A673 (cell line): Measurements from ENCODE around the gene SEMA4C. TPM values are rescaled to one million over a fixed set of nuclear protein-coding genes. Genes with fewer than 3 reads are reported as not detected.

Experiments
- BruUV-seq: library from RNA; stranded (reverse); fragments of 400-500 nt; replicated peaks from 2 replicates; lab custom pipeline; 2021; lab: Mats Ljungman, UMichigan
- CTCF ChIA-PET: fragments of 300-600 bp; sonication (Branson Sonifier 250); formaldehyde crosslinking; loops from one replicate; lab custom pipeline; 2022; ENCODE audit warnings: antibody characterized with exemption; lab: Charles Lee
- POLR2A ChIA-PET: fragments of 300-600 bp; sonication (Branson Sonifier 250); formaldehyde crosslinking; loops from one replicate; lab custom pipeline; 2022; ENCODE audit warnings: antibody characterized with exemption; ENCODE audit not compliant: low non-redundant PET; lab: Charles Lee
- DNase-seq: peaks from one replicate; pipeline ENCODE4 v3.0.0-alpha.2; 2015; ENCODE audit warnings: low spot score
- H3K27ac ChIP-seq: fragments of 200-600 bp; sonication (generic); 2 replicates; pipeline ENCODE4 v1.5.1; 2016; ENCODE audit warnings: mixed run types, low read depth, mild to moderate bottlenecking, mixed read lengths, antibody characterized with exemption, low read length; ENCODE audit not compliant: poor library complexity, severe bottlenecking
- H3K27me3 ChIP-seq: fragments of 200-600 bp; sonication (generic); replicated peaks from 2 replicates; pipeline ENCODE4 v1.6.1; 2017; ENCODE audit warnings: mixed run types, low read depth, mild to moderate bottlenecking, mixed read lengths, antibody characterized with exemption, low read length; ENCODE audit not compliant: insufficient read depth, poor library complexity
- H3K36me3 ChIP-seq: fragments of 200-600 bp; sonication (generic); 2 replicates; pipeline ENCODE4 v1.6.1; 2016; ENCODE audit warnings: mixed run types, mild to moderate bottlenecking, mixed read lengths, antibody characterized with exemption, low read length; ENCODE audit not compliant: insufficient read depth, poor library complexity, severe bottlenecking
- H3K4me1 ChIP-seq: fragments of 200-600 bp; sonication (generic); 2 replicates; pipeline ENCODE4 v1.6.1; 2017; ENCODE audit warnings: mixed run types, mild to moderate bottlenecking, mixed read lengths, antibody characterized with exemption, low read length; ENCODE audit not compliant: insufficient read depth, poor library complexity, severe bottlenecking
- H3K4me3 ChIP-seq: fragments of 200-600 bp; sonication (generic); 2 replicates; pipeline ENCODE4 v1.5.1; 2016; ENCODE audit warnings: low read depth, mixed run types, mild to moderate bottlenecking, mixed read lengths, low read length; ENCODE audit not compliant: poor library complexity, severe bottlenecking
- H3K9me3 ChIP-seq: fragments of 200-600 bp; sonication (generic); 2 replicates; pipeline ENCODE4 v1.6.1; 2016; ENCODE audit warnings: mixed run types, low read depth, mild to moderate bottlenecking, mixed read lengths, antibody characterized with exemption, low read length; ENCODE audit not compliant: poor library complexity, severe bottlenecking
- EZH2 ChIP-seq: fragments of 200-600 bp; sonication (generic); IDR thresholded peaks from 2 replicates; pipeline ENCODE4 v1.6.1; 2017; ENCODE audit warnings: borderline replicate concordance, low read depth, mild to moderate bottlenecking, mixed read lengths, antibody characterized with exemption, low read length; ENCODE audit not compliant: poor library complexity, severe bottlenecking
- intact Hi-C: fragments of 100-400 bp; cut with micrococcal nuclease; formaldehyde crosslinking; loops from one replicate; pipeline ENCODE4 v1.10.0; 2022; ENCODE audit not compliant: unreplicated experiment
- total RNA-seq: library from RNA; stranded (reverse); gene quantifications from 2 replicates; pipeline ENCODE4 v1.2.3, GENCODE V29; 2021
- TF ChIP-seq, protein P1 (sequence below): fragments of 300-800, 200-600 bp; sonication (generic); conservative IDR thresholded peaks from 2 replicates; pipeline ENCODE4 v1.5.1; 2017; ENCODE audit warnings: low read depth, mild to moderate bottlenecking, antibody characterized with exemption, low read length, moderate library complexity, mixed read lengths

The SEMA4C gene
- total RNA-seq, 1 experiment from 2014 or later: 33.3 TPM

DNA sequence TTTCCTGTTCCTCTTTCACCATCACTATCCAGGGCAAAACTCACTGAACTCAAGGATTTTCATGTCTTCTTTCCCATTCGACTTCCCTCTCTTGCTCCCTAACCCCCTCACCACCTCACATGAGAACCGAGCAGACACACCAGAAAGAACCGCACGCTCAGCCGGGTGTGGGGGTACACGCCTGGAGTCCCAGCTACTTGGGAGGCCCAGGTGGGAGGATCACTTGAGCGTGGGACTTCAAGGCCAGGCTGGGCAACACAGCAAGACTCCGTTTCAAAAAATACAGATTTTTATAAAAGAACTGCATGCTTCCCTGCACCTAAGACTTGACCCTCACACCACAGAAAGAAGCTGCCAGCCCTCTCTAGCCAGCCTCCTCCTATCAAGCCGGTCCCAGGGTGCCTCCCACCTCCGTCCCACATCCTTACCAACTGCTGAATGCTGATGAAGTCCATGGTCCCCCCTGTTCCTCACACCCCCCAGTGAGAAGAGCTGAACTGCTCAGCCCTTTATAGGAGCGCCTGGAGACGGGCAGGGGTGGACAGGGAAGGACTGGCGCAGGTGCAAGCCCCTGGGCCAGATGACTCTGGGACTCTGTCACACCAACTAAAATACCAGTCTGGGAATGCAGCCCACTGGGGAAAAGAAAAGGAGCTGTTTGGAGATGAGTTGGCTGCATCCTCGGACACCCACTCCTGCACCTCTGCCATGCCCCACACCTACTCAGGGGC is 26.2 kb downstream of the SEMA4C start, which contains the start of gene ANKRD23:
TSS of gene ANKRD23 (minus strand) at position 484 of the 731 bp plus-strand sequence. CDS start at position 455, 29 bp downstream.
- BruUV-seq: no TSS peak
- TF ChIP-seq, protein P1, sequence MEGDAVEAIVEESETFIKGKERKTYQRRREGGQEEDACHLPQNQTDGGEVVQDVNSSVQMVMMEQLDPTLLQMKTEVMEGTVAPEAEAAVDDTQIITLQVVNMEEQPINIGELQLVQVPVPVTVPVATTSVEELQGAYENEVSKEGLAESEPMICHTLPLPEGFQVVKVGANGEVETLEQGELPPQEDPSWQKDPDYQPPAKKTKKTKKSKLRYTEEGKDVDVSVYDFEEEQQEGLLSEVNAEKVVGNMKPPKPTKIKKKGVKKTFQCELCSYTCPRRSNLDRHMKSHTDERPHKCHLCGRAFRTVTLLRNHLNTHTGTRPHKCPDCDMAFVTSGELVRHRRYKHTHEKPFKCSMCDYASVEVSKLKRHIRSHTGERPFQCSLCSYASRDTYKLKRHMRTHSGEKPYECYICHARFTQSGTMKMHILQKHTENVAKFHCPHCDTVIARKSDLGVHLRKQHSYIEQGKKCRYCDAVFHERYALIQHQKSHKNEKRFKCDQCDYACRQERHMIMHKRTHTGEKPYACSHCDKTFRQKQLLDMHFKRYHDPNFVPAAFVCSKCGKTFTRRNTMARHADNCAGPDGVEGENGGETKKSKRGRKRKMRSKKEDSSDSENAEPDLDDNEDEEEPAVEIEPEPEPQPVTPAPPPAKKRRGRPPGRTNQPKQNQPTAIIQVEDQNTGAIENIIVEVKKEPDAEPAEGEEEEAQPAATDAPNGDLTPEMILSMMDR: no peak
- TF ChIP-seq EZH2: no peak
- POLR2A ChIA-PET: interaction anchor here (0.5 kb wide), 1 partner anchor 11 kb away, joined by 5 read pairs; no protein-coding TSS in a partner anchor

DNA sequence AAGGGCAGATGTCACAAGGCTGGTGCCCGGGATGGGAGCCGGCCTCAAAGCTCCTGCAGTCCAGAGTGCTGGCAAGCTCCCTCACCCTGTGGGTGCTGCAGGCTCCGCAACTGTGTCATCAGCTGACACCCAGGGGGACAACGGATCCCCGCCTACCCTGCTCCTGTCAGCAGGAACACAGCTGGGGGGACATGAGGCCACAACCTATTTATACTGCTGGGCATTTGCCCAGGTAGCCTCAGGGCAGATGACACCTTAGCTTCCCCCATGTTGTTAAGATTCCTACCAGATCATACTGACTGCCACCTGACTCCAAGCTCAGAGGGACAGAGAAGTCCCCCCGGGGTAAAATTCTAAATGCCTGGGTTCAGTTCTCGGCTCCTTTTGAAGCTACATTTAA is 27.3 kb downstream of the SEMA4C start:
- no peak overlapping the region for H3K4me3 ChIP-seq
- DNase-seq: no peak
- no TSS peak for BruUV-seq
- H3K4me1 ChIP-seq: no peaks in the 10 kb centered on the region
- no peak overlapping the region for H3K27ac ChIP-seq
- H3K9me3 ChIP-seq: no peaks in the 10 kb centered on the region
- intact Hi-C loops: no loop called here
- H3K36me3 ChIP-seq: peaks cover 4% of the 10 kb centered on the region
- ChIA-PET POLR2A (no interaction called here), CTCF (no interaction called here)
- TF ChIP-seq, protein P1: no peak
- TF ChIP-seq EZH2: no peak
- H3K27me3 ChIP-seq: no peaks in the 10 kb centered on the region

More for the DNA sequence above, 26.2 kb downstream of the SEMA4C start, which contains the start of gene ANKRD23:
- no peaks in the 10 kb centered on the region for H3K9me3 ChIP-seq
- DNase-seq: no peak
- H3K4me3 ChIP-seq: no peak within 1 kb of the TSS
- H3K27me3 ChIP-seq: no peaks in the 10 kb centered on the region
- H3K4me1 ChIP-seq: no peaks in the 10 kb centered on the region
- H3K36me3 ChIP-seq: peaks cover 12% of the 10 kb centered on the region
- intact Hi-C loops: no loop called here
- no peak within 1 kb of the TSS for H3K27ac ChIP-seq
- CTCF ChIA-PET: no interaction called here

DNA sequence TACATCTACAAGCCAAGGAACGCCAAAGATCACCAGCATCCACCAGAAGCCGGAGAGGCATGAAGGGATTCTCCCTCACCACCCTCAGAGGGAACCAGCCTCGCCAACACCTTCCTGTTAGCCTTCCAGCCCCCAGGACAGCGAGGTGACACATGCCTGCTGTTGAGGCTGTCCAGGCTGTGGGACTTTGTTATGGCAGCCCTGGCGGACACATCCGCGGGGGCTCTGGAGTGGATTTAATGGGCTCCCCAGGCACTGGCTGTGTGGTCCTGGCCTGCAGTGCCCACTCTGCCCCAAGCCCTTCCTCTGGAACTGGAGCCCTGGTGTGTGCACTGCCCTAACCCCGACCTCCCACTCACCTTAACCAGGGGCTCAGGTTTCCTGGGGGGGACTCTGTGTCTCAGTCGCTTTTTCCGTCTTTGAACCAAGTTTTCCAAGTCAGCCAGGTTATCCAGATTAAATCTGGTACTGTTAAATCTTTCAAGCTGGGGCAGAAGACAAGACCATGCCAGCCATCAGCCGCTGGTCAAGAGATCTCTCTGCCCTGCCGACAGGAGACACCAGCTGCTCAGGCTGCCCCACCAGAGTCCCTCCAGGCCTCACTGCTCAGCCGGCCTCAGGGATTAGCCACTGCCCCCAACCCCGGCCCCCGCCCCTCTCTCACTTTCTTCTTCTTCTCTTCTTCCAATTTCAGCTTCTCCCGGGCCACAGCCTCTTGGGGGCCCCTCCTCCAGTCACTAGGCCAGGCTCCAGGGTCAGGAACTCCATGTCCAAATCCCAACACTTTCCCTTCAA is 28.0 kb downstream of the SEMA4C start:
- ChIA-PET CTCF (no interaction called here), POLR2A (no interaction called here)
- intact Hi-C loops: no loop called here
- no peaks in the 10 kb centered on the region for H3K27me3 ChIP-seq
- no peak overlapping the region for H3K27ac ChIP-seq
- H3K9me3 ChIP-seq: no peaks in the 10 kb centered on the region
- H3K4me3 ChIP-seq: no peak overlapping the region
- H3K4me1 ChIP-seq: no peaks in the 10 kb centered on the region
- DNase-seq: no peak
- no peak for TF ChIP-seq EZH2
- TF ChIP-seq, protein P1: no peak
- H3K36me3 ChIP-seq: no peaks in the 10 kb centered on the region
- no TSS peak for BruUV-seq
